Activated CD4-positive, alpha-beta T cell treated with anti-CD3 and anti-CD28 coated beads, Interleukin-2, amount 50 U/mL, for 4 hours (primary cell): ENCODE measurements around the gene INTS4.
"Not testable (repeated sequence)": the region's sequence is repeated elsewhere in the genome, so short reads cannot be mapped to it uniquely, and the experiment has no call there.

Experiments
- DNase-seq, 2 experiments: peaks; one replicate each; pipeline ENCODE4 v3.0.0-alpha.2; 2020

The INTS4 gene

DNA sequence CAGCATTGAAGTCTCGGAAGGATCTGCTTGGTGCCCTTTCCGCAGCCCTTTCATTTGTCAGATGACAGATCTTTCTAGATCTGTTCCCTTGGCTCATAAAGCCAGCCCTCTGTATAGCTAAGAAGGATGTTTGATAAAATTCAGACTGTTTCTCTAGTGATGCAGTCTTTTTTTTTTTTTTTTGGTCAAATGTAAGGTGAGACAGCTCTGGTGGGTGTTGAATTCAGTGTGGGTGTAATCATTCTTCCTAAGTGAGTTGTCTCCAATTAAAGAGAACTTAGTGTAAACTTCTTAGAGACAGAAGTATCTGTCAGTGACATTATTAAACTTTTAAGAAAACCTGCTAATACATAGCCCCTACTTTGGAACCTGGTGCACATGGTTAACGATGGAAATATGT lies 120.3 kb downstream of the INTS4 start:
- no peak for DNase-seq

DNA sequence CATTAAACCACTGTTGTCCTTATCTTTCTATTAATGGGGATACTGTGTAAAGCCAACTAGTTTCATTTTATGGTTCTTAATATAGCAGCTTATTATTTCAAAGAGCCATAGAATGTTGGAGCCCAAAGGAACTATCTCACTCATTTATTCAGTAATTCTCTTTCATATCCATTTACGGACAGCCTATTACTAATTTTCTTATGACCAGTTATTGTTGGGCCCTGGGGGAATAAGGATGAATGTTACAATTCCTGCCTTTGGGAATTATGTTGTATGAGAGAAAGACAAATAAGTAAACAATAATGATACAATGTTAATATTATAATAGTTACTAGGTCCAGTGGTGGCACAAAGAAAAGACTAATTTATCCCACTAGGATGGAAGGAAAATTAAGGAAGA lies 121.1 kb downstream of the INTS4 start:
- no peak for DNase-seq

DNA sequence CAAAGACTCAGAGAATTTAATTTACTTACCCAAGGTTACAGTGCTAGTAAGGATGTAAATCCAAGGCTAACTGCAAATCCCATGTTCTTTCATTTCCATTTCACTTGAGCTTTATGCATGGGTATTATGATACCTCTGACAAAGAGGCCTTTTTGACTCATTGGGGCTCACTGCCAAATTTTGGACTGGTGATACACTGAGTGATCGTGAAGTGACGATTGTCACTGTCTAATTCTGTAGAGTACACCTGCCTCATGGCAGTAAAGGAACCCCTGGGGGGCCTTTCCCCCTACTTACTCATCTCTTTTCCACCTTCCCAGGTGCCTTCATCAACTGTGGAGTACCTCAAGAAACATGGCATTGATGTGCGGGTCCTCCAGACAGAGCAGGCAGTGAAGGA lies 122.6 kb downstream of the INTS4 start:
- DNase-seq, result no peak

DNA sequence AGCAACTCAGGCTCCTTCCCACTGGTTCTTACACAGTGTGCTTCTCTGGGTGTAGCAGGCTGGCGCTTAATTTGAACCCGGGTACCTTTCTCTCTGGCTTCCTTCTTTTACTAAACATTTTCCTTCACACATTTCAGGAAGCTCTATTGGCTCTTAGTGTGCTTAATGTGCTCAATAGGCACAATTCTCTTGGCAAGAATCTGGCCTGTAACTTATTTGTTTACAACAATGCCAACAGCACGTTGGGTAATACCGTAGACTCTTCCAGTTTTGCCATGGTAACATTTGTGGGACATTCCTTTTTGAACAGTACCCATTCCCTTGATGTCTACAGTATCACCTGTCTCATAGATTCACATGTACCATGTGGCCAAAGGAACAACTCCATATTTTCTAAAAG lies 125.7 kb downstream of the INTS4 start:
- DNase-seq, result no peak

DNA sequence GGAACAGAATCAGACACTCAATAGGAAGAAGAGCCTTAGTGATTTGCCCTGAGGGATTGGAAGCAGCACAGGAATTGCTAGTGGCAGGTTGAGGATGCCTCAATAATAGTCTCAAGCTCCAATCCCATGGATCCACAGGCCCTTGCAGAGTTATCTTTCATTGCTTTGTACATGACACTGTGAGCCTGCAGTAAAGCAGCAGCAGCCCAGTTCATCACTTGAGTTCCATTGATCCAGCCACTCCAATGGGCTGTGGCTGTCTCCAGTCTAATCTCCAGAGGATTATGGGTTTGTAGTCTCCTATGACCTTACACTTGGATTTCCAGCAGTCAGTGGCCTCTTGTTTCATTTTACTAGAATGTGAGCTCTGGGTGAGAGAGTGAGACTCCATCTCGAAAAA lies 128.1 kb downstream of the INTS4 start:
- no peak for DNase-seq

DNA sequence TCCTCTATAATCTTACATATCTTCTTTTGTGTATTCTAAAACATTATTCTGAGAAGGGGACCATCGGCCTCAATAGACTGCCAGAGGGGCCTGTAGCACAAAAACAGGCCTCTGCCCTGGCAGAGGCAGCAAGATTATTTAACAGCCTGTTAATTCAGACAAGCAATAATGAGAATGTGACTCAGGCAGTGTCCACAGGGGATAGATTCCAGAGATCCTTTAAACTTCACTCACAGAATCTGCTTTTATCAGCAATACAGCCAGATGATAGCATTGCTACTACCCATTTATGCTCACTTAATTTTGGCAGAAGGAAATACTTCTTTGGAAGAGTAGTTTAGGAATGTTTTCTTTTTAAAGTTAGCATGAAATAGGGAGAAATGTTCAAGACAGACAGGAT lies 128.7 kb downstream of the INTS4 start:
- DNase-seq, result no peak

DNA sequence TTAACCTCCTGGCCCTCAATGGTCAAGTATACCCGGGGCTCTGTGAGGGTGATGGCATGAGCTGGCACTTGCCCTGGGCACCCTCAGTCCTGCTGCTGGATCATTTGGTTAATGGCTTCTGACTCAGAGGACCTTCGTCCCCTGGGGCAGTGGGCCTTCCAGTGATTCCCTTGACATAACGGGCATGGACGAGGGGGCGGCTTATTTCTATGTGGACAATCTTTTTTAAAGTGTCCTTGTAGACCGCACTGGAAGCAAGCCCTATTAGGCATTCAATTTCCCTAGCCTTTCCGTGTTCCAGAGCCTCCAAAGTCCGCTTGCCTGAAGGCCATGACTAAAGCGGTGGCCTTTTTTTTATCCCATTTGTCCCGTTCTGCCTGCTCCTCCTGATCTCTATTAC lies 133.0 kb downstream of the INTS4 start:
- not testable (repeated sequence) for DNase-seq

DNA sequence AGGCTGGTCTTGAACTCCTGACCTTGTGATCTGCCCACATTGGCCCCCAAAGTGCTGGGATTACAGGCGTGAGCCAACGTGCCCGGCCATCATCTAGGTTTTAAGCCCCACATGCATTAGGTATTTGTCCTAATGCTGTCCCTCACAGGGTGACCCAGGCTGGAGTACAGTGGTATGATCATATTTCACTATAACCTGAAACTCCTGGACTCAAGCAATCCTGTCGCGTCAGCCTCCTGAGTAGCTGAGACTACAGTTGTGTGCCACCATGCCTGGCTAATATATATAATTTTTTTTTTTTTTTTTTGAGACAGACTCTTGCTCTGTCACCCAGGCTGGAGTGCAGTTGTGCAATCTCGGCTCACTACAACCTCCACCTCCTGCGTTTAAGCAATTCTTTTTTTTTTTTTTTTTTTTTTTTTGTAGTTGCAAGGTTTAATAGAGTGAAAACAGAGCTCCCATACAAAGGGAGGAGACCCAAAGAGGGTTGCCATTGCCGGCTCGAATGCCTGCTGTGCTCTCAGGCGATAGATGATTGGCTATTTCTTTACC lies 136.5 kb downstream of the INTS4 start:
- not testable (repeated sequence) for DNase-seq

DNA sequence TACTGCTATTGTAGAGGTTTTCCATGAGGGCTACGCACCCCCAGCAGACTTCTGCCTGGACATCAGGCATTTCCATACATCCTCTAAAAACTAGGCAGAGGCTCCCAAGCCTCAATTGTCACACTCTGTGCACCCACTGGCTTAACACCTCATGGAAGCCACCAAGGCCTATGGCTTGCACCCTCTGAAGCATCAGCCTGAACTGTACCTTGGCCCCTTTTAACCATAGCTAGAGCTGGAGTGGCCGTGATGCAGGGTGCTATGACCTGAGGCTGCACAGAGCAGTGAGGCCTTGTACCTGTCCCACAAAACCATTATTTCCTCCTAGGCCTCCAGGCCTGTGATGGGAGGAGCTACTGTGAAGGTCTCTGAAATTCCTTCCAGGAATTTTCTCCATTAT lies 139.6 kb downstream of the INTS4 start:
- no peak for DNase-seq

DNA sequence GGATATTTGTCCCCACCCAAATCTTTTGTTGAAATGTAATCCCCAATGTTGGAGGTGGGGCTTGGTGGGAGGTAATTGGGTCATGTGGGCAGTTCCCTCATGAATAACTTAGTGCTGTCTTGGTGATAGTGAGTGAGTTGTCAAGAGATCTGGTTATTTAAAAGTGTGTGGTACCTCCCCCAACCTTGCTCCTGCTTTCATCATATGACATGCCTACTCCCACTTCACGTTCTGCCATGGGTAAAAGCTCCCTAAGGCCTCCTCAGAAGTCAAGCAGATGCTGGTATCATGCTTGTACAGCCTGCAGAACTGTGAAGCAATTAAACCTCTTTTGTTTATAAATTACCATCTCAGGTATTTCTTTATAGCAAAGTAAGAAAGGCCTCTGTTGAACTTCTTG lies 143.0 kb downstream of the INTS4 start:
- DNase-seq, result no peak

DNA sequence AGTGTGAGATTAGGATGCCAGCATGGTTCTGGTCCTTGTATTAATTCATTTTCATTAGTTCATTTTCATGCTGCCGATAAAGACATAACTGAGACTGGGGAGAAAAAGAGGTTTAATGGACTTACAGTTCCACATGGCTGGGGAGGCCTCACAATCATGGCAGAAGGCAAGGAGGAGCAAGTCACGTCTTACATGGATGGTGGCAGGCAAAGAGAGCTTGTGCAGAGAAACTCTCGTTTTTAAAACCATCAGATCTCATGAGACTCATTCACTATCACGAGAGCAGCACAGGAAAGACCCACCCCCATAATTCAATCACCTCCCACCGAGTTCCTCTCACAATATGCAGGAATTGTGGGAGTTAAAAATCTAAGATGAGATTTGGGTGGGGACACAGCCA lies 150.8 kb downstream of the INTS4 start:
- not testable (repeated sequence) for DNase-seq

DNA sequence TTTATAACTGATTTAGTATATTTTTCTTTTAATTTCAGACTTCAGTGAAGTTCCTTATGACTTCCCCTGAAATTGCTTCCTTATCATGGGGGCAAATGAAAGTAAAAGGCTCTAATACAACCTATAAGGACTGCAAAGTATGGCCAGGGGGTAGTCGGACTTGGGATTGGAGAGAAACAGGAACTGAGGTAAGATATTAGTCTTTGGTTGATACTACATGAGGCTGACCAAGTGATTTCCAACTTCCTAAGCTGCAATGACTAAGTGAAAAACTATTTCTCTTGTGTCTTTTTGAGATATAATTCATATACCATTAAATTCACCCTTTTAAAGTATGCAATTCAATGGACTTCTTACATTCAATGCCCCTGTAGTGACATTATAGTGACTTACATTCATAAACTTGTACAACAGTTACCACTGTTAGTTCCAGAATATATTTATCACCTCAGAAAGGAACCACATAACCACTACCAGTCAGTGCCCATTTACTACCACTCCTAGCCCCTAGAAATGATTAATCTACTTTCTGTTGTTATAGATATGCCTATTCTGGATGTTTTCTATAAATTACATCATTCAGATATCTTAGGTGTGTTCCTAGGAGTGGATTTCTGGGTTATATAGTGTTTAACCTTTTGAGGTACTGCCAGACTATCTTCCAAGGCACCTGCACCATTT lies 151.9 kb downstream of the INTS4 start:
- no peak for DNase-seq

DNA sequence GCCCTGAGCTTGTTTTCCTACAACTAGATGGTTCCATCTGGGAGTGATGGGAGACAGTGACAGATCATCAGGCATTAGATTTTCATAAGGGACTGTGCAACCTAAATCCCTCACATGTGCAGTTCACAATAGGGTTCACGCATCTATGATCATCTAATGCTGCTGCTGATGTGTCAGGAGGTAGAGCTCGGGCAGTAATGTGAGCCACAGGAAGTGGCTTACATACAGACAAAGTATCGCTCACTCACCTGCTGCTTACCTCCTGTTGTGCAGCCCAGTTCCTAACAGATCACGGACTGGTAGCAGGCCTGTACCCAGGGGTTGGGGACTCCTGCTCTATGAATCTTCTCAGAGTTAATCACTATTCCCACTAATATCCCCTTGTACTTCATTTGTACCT lies 161.2 kb downstream of the INTS4 start:
- no peak for DNase-seq

DNA sequence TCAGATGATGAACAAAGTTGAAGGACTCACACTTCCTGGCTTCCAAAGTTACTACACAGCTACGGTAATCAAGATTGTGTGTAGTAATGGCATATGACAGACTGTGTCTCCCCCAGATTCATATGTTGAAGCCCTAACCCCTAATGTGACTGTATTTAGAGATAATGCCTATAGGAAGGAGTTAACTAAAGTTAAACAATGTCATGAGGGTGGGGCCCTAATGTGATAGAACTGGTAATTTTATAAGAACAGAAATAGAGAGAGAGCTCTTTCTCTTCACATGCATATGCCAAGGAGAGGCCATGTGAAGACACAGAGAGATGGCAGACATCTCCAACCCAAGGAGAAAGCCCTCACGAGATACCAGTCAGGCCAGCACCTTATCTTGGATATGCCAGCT lies 165.5 kb downstream of the INTS4 start:
- DNase-seq, result no peak
